CD4-positive, alpha-beta T cell treated with Interleukin-4 for 1 hour (primary cell): ENCODE data around the gene SLC39A12.

Source experiments
- DNase-seq, 2 donors: peaks; one replicate each; pipeline ENCODE4 v3.0.0-alpha.2; 2020 to 2022

The SLC39A12 gene

GRCh38 chr10:17965649-17966235 lies 14.0 kb downstream of the SLC39A12 start:
- DNase-seq, result no peak

GRCh38 chr10:17974505-17974904 lies 22.8 kb downstream of the SLC39A12 start:
- no peak for DNase-seq

- DNase-seq, result no peak
Measured at GRCh38 chr10:17980846-17981565, 29.3 kb downstream of the SLC39A12 start.

GRCh38 chr10:17981766-17982380 lies 30.2 kb downstream of the SLC39A12 start:
- DNase-seq, result no peak

GRCh38 chr10:17984056-17984455 lies 32.3 kb downstream of the SLC39A12 start:
- no peak for DNase-seq

- no peak for DNase-seq
Measured at GRCh38 chr10:17984563-17984962, 32.8 kb downstream of the SLC39A12 start.

GRCh38 chr10:17989908-17990767 lies 38.4 kb downstream of the SLC39A12 start:
- no peak for DNase-seq

GRCh38 chr10:17992266-17992665 lies 40.5 kb downstream of the SLC39A12 start:
- DNase-seq, result no peak

- DNase-seq, result no peak
Measured at GRCh38 chr10:17993361-17993760, 41.6 kb downstream of the SLC39A12 start.

GRCh38 chr10:18000601-18001000 lies 48.9 kb downstream of the SLC39A12 start:
- DNase-seq, result no peak

GRCh38 chr10:18005445-18005780 lies 53.7 kb downstream of the SLC39A12 start:
- no peak for DNase-seq

GRCh38 chr10:18005781-18006456 lies 54.2 kb downstream of the SLC39A12 start:
- no peak for DNase-seq

GRCh38 chr10:18008986-18009385 lies 57.3 kb downstream of the SLC39A12 start:
- no peak for DNase-seq

GRCh38 chr10:18010050-18010449 lies 58.3 kb downstream of the SLC39A12 start:
- DNase-seq, result no peak

- no peak for DNase-seq
Measured at GRCh38 chr10:18020523-18020922, 68.8 kb downstream of the SLC39A12 start.

- no peak for DNase-seq
Measured at GRCh38 chr10:18021725-18022480, 70.2 kb downstream of the SLC39A12 start.

- DNase-seq, result no peak
Measured at GRCh38 chr10:18043148-18044006, 91.7 kb downstream of the SLC39A12 start.

- DNase-seq, result no peak
Measured at GRCh38 chr10:18044976-18045720, 93.4 kb downstream of the SLC39A12 start.

- no peak for DNase-seq
Measured at GRCh38 chr10:18056583-18056982, 104.9 kb downstream of the SLC39A12 start.

- DNase-seq, result no peak
Measured at GRCh38 chr10:18059826-18060559, 108.3 kb downstream of the SLC39A12 start.
